Kidney glomerular epithelial cell (primary cell): ENCODE results near the gene RIPOR2.
A peak's percentile ranks its signal among the peaks of the same experiment; 100 is the strongest.
"Not testable (repeated sequence)": the region's sequence is repeated elsewhere in the genome, so short reads cannot be mapped to it uniquely, and the experiment has no call there.

Source experiments
- DNase-seq: peaks from one replicate; lab custom pipeline; 2025; lab: John Stamatoyannopoulos, UW

The RIPOR2 gene

DNA sequence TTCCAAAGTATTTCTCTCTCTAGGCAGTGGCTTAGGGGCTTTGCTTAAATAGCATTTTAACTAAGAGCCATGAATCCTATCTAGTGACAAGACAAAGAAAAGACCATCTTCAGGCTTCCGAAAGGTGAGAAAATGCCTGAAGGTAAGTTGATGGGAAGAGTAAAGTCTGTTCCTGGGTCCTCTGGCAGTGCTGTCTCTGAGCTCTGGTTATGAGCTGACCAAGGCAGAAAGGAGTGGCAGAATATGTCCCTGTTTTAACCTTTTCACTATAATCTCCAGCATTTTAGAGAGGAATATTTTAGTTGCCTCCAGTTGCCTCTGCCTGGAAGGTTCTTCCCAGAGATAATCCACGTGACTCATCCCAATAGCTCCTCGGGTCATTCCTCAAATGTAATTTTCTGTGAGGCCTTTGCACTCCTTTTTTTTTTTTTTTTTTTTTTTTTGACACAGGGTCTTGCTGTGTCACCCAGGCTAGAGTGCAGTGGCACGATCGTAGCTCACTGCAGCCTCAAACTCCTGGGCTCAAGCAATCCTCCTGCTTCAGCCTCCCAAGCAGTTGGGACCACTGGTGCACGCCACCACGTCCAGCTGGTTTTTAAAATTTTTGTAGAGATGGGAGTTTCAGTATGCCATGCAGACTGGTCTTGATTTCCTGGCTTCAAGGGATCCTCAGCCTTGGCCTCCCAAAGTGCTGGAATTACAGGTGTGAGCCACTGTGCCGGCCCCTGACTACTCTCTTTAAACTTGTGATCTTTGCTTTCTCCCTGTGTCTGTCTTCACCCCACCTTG is 133.3 kb downstream of the RIPOR2 start:
- DNase-seq, result no peak

DNA sequence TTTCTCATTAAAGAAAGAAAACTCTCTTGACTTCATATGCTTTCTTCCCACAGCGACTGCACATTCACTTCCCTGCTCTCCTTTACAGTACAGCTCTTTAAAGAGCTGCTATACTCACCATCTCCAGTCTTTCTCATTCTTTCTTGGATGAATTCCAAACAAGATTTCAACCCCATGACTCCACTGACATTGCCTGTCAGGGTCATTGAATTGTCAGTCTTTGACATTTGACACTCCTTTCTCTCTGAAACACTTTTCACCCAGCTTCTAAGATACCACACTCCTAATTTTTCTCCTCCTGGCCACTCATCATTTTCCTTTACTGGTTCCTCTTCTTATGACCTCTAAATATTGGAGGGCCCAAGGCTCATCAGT is 136.2 kb downstream of the RIPOR2 start:
- no peak for DNase-seq

DNA sequence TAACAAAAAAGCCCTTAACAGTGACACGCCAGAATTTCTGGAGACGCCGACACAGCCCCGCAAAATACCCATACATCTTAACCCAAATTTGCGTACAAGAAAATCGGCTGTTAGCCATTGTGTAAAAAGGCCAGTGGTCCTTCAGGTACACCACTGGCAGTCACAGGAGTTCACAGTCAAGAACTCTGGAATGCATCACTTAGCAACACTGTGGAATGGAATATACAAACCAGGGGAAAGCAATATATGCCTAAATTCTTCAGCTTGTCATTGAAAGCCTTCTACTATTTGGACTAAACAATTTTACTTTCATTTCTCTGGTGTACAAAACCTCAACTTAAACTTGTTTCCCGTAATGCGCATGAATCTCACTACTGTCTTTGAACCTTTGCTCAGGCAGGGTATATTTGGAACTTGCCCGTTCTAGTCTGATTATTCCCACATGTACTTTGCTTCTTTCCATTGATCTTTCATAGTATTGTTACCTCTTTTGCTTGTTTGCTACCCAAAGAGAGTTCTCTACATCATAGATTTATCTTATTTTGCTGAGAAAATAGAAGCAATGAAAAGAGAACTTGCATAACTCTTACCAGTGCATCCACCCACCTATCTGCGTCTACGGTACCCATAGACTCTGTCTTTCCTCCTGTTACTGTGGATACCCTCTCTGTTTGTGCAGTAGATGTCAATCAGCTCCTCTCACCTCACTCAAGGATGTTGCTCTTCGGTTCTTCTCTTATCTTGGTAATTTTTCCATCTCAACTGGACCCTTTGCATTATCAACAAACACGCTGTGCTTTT is 136.8 kb downstream of the RIPOR2 start, which contains the start of gene ARMH2:
Gene ARMH2 (minus strand): TSS at position 178 of the 801 bp plus-strand sequence. CDS start 60 bp downstream, at position 118.
- no peak for DNase-seq

DNA sequence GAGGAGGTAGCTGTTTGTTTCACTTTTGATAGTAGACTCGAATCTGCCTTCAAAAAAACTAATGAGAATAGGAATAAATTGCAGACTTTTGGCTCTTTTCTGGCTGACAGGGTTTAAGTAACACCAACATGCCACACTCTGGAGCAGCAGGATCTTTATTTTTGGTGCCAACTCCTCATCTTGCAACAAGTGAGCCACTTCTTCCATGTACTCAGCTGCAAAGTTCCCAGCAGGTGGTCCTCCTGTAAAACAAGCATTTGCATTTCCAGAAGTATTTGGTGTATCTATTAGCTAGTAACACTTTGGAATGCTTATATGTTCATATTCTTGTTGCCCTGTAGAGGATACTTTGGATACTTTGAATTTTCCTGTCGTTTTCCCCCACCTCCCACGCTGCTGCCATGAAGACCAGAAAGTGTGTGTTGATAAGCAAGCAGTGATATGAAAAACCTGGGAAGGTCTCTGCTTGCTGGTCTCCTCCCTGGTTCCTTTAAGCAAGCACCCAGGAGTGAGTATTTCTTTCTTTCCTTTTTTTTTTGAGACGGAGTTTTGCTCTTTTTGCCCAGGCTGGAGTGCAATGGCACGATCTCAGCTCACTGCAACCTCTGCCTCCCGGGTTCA is 138.1 kb downstream of the RIPOR2 start:
- no peak for DNase-seq

DNA sequence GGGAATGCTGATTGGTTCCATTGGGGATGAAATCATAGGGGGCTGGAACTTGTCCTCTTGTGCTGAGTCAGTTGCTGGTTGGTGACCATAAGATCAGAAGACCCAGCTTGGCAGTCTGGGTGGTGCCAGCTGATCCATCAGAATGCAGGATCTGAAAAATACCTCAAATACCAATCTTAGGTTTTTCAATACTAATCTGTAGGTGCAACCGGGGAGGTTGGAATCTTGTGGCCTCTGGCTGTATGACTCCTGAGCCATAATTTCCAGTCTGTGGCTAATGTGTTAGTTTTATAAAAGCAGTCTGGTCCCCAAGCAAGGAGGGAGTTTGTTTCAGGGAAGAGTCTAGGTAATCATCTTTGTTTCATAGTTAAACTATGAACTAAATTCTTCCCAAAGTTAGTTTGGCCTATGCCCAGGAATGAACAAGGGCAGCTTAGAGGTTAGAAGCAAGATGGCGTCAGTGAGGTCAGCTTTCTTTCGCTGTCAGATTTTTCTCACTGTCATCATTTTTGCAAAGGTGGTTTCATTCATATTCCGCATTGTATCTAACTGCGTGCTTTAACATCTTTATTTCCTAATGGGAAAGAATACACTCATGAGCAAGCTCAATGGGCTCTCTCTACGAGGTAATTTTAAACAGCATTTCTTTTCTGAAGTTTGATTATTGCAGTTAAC is 139.0 kb downstream of the RIPOR2 start:
- no peak for DNase-seq

DNA sequence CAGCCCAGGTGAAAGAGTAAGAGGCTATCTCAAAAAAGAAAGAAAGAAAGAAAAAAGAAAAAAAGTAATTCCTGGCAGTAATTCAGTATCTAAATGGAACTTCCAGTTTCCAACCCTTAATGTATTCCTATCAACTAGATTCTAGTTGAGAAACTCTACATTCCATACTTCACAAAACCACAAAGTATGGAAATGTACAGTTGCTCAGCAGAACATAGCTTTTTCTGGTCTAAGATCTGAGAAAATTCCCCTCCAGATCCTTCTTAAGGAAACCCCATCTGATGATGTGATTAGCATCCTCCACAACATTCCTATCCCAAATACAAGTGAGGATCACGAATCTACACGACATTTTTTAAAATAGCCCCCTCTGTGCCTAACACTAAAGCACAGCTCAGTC is 140.7 kb downstream of the RIPOR2 start:
- DNase-seq, result no peak

DNA sequence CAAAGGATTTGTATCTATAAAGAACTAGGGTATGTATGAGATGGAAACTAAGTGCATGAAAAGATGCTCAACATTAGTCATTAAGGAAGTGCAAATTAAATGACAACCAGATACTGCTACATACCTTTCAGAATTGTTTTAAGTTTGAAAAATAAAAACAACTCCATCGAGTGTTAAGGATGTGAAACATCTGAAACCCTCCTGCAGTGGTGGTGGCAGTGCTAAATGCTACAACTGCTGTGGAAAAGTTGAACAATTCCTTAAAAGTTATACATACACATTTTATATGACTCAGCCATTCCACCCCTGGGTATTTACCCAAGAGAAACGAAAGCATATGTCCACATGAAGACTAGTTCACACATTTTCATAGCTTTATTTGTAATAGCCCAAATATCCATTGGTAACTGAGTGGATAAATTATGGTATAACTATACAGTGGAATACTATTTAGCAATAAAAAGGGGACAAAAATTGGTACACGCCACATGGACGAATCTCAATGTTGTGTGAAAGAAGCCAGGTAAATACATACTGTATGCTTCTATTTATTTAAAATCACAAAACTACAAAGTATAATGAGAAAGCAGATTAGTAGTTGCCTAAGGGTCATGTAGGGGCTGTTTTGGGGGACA is 147.6 kb downstream of the RIPOR2 start:
- DNase-seq, result no peak

DNA sequence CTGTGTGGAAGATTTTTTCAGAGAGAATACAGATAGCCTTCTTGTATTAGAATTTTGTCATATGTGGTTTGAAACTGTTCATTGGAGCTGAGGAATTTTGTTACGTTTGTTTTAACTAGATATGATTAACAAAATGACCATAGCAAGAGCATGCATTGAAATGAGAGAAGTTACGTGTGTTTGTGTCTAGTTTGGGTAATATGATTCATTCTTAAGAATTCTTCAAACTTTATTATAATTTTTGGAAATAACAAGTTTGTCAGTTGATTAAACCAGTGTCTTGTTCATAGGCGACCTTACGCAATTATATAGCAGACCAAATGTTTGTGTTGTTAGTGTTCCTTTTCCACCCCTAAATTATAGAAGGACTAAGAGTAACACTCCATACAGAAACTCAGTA is 155.6 kb downstream of the RIPOR2 start:
- DNase-seq, result peak; percentile 79

DNA sequence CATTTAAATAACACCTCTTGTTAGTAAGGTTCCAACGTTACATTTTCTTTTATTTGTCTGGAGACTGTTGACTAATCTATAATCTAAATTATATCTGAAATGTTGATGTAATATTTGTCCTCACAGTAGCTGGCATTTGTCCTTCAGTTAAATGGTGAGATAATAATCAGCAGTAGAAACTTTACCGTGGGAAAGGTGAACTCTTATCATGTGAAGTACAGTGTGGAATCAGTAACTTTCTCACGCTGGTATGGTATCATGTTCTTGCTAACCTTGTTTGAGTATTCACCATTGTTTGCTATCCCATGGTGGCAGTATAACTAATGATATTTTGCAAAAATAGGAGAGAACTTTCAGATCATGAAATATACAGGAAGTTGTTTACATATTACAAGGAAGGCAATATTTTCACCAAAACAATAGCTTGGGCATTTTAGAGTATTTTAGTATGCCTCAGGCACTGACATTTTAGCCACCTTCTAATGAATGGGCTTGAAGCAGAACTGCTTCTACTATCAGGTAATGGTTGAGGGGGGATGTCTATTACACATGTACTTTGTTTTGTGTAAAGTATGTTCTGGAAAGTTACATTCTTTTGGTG is 156.2 kb downstream of the RIPOR2 start:
- no peak for DNase-seq

DNA sequence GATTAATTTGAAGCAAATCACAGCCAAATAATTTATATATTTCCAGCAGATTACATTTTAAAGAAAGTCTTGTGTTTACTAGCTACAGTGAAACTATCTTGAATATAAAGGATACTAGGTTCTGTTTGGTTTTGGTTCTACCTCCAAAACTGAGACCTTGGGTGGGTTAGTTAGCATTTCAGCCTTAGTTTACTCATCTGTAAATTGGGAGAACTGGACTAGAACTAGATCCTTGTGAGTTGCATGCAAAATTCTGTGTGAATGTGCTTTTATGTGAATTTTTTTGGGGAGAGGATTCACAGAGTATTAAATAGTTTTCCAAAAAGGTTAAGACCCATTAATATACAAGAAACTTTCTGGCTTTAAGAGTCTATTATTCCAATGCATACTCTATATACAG is 156.9 kb downstream of the RIPOR2 start:
- no peak for DNase-seq

DNA sequence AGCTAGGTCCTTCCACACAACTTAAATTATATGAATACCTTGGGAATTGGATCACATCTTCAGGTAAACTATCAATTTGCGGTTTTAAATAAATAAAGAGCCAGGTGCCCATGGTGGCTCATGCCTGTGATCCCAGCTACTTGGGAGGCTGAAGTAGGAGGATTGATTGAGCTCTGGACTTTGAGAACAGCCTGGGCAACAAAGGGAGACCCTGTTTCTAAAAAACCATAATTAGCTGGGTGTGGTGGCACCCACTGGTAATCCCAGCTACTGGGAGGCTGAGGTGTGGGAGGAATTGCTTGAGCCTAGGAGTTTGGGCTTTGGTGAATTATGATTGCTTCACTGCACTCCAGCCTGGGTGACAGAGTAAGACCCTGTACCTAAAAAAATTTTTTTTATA is 157.6 kb downstream of the RIPOR2 start:
- no peak for DNase-seq

DNA sequence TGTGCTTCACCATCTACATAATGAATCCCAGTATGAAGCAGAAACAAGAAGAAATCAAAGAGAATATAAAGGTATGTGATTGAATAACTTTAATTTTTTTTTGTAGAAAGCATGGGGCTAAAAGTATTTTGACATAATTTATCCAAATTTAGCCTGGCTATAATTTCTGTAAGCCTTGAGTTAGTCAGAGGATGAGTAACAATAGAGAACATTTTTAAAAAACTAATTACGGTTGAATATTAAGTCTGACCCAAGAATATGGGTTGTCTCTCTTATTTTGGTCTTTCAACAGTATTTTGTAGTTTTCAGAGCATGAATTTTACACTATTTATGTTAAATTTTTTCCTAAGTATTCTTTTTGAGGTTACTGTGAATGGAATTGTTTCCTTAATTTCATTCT is 158.5 kb downstream of the RIPOR2 start:
- DNase-seq, result no peak

DNA sequence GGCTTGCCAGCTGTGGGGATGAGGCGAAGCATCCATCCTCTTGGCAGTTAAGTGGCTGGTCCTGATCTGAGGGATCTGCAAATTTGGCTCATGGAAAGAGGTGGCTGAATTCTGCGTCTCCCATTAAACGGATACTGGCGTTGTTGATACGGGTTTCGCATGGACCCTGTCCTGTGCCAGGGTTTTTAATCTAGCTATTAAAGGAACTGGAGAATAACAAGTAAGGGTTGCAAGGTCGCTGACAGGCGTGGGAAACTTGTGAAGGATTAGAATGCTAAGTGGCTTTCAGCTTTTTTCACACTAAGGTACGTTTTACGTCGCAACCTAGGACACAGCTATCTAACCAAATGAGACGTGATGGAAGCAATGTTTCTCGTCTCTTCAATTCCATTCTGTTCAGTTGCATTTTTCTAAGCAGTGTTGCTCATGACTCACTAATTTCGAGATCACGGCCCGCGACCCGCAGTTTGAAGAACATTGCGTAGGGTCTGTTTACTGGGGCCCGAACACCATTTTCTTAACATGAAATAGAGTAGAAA is 160.2 kb downstream of the RIPOR2 start:
- DNase-seq, result peak; percentile 75

DNA sequence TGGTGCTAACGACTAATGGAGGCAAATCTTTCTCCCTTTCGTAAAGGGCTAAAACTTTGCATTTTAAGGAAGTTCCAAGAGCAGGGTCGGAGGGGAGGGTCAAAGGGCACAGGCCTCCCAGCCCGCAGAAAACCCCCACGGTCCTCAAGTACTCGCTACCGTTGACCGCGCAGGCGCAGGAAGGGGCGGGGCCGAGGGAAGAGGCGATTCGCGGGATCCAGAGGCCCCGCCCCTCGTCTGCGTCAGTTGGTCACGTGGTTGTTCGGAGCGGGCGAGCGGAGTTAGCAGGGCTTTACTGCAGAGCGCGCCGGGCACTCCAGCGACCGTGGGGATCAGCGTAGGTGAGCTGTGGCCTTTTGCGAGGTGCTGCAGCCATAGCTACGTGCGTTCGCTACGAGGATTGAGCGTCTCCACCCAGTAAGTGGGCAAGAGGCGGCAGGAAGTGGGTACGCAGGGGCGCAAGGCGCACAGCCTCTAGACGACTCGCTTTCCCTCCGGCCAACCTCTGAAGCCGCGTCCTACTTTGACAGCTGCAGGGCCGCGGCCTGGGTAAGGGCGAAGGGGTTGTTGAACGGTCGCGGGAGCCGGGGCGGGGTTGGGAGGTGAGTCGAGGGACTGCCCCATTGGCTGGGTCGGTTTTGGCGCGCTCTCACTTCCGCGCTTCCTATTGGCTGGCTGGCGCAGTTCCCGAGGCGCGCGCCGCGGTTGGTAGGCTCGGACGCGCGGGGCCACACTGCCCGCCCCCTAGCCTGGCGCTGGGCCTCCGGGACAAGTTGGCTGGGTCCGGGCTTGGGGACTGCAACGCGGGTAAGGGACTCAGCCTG is 160.9 kb downstream of the RIPOR2 start, which contains the start of gene GMNN:
Gene GMNN (plus strand): TSS at position 242 of the 824 bp plus-strand sequence. CDS start 2,310 bp downstream, outside the sequence.
- peak; percentile 92 for DNase-seq

DNA sequence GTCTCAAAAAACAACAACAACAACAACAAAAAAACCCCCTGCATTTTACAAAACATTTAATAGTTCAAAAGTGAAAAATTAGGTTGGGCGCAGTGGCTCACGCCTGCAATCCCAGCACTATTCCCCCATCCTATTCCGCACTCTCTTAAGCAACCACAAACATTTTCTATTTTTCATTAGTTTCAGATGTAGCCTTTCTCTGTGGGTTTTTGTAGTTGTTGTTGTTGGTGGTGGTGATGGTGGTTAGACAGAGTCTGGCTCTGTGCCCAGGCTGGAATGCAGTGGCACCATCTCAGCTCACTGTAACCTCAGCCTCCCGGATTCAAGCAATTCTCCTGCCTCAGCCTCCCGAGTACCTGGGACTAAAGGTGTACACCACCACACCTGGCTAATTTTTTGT is 167.4 kb downstream of the RIPOR2 start:
- no peak for DNase-seq

DNA sequence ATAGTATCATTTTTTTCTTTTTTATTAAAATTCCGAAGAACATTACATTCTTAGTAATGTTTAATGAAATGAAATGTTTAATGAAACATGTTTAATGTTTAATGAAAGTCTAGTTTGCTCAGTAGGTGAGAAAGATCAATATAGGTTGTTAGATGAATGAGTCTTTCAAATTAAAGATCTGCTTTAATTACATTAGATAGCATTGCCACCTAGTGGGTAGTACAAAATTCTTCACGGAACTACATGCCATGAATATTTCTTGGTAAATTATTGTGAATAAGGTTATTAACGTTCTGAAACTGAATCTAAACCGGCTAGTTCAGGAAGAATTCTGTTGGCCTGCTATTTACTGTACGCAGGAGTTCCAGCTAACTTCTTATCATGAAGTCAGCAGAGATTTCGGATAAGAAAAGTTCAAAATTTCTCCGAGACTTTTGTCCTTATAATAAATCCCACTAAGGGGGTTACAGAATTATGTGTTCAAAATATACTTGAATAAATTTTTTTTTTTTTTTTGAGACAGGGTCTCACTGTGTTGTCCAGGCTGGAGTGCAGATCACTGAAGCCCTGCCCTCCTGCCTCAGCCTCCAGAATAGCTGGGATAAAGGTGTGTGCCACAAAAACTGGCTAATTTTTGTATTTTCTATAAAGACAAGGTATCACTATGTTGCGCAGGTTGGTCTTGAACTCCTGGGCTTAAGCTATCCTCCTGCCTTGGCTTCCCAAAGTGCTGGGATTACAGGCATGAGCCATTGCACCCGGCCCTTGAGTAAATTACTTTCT is 168.9 kb downstream of the RIPOR2 start:
- peak; percentile 40 for DNase-seq

DNA sequence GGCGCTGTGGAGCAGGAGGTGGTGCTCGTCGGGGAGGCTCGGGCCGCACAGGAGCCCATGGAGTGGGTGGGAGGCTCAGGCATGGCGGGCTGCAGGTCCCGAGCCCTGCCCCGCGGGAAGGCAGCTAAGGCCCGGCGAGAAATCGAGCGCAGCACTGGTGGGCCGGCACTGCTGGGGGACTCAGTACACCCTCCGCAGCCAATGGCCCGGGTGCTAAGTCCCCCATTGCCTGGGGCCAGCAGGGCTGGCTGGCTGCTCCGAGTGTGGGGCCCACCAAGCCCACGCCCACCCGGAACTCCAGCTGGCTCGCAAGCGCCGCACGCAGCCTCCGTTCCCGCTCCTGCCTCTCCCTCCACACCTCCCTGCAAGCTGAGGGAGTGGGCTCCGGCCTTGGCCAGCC is 169.8 kb downstream of the RIPOR2 start:
- DNase-seq, result not testable (repeated sequence)

DNA sequence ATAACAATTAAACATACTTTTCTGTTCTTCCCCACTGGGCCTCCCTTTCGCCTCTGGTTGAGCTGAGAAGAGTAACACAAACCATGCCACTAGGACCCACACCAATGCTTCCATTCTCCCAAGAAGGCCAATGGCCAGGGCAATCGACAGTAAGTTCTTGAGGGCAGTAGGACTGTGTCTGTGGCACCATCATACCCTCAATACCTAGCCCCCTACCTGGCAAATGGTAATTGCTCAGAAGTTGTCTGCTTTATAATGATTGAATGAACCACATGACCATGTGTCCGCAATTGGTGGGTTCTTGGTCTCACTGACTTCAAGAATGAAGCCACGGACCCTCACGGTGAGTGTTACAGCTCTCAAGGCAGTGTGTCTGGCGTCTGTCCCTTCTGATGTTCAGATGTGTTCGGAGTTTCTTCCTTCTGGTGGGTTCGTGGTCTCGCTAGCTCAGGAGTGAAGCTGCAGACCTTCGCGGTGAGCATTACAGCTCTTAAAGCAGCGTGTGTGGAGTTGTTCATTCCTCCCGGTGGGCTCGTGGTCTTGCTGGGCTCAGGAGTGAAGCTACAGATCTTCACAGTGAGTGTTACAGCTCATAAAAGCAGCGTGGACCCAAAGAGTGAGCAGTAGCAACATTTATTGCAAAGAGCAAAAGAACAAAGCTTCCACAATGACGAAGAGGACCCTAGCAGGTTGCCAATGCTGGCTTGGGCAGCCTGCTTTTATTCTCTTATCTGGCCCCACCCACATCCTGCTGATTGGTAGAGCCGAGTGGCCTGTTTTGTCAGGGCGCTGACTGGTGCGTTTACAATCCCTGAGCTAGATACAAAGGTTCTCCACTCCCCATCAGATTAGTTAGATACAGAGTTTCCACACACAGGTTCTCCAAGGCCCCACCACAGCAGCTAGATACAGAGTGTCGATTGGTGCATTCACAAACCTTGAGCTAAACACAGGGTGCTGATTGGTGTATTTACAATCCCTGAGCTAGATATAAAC is 170.6 kb downstream of the RIPOR2 start:
- DNase-seq, result not testable (repeated sequence)
